ENCODE measurements around the gene WWC2.

The WWC2 gene

DNA sequence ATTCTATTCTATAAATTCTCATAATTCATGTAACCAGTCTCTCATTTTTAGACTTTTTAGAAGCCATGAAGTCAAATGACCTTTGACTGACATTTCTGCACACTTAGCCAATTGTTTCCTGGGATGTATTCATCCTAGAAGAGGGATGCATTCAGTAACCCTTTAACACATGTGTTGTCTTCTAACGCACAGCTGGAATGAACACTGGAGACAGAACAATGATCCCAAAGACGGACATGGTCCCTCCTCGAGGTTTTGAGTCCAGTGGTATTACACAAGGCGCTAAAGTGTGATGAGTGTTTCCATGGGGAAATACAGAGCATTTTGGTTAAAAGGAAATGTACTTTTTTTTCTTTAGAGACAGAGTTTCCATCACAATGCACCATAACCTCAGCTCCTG lies 263.0 kb downstream of the WWC2 start:
- TF ChIP-seq, protein P1, sequence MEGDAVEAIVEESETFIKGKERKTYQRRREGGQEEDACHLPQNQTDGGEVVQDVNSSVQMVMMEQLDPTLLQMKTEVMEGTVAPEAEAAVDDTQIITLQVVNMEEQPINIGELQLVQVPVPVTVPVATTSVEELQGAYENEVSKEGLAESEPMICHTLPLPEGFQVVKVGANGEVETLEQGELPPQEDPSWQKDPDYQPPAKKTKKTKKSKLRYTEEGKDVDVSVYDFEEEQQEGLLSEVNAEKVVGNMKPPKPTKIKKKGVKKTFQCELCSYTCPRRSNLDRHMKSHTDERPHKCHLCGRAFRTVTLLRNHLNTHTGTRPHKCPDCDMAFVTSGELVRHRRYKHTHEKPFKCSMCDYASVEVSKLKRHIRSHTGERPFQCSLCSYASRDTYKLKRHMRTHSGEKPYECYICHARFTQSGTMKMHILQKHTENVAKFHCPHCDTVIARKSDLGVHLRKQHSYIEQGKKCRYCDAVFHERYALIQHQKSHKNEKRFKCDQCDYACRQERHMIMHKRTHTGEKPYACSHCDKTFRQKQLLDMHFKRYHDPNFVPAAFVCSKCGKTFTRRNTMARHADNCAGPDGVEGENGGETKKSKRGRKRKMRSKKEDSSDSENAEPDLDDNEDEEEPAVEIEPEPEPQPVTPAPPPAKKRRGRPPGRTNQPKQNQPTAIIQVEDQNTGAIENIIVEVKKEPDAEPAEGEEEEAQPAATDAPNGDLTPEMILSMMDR (IDR thresholded peaks at IDR 0.05), result no peak

DNA sequence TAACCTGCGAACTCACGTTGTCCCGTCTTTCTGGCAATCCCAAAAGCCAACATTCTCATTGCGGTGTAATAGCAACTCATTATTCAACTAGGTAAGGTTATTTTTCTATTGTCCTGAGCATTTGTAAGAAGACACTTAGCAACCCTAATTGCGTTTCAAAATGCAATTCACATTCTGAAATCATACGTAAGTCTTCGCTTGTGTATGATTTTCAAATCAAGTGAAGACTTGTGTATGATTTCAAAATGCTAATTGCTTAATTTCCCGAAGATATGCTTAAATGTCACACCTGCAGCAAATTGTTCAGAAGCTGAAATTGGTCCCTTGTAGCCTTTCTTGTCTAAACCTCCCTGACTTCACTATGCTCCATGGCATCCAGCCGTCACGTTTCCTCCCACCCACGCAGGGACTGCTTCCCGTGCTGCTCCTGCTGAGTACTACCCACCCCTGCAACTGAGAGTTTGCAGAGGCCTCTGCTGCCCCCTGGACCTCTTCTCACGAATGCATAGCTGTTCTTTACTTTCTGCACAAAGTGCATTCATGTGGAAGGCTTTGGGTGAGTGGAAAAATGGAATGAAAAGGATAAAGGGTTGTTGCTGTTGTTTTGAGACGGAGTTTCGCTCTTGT lies 264.0 kb downstream of the WWC2 start:
- TF ChIP-seq, protein P1 (IDR thresholded peaks at IDR 0.05), result no peak

DNA sequence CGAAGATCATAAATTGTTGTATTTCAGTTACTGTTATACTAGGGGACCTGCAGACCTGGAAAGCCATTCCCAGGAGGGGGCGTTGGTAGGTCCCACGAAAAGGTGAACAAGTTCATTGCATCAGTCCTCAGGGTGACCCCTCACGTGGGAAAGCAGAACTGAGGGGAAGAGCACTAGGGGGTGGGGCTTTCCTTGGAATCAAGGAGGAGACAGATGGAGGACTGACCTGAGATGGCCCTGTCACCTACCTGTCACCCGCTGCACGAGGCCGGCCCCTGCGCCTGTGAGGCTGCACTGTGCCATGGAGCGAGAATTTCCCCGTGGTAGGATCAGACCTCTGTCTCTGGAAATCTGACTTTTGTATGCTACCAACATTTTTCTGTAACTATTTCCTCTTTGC lies 265.0 kb downstream of the WWC2 start:
- TF ChIP-seq, protein P1 (IDR thresholded peaks at IDR 0.05), result no peak

DNA sequence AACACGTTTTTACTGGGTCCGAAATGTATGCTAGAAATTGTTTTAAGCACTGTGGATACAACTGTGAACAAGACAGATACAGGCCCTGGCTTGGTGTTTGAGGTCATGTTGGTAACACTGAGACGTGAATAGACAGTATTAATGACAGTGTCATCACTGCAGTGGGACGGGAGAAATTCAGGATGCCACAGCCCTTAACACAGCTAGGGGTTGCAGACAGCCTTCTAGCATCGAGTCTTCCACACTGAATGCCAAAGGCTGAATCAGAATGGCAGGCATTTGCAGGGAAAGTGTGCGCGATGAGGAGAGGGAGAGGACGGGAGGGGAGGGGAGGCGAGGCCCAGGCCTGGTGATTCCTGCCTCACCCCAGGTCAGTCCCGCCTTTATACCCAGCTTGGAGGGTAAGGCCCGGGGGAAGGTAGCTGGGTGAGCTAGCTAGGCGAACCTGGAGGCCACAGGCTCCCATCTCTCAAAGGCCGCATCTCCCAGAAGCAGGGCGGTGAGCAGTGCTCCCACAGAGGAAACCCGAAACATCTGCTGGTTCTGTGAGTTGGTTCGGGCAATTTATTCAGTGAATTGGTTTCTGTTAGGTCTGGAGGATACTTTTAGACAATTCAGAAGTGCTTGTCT lies 267.3 kb downstream of the WWC2 start:
- TF ChIP-seq, protein P1 (IDR thresholded peaks at IDR 0.05), result no peak

DNA sequence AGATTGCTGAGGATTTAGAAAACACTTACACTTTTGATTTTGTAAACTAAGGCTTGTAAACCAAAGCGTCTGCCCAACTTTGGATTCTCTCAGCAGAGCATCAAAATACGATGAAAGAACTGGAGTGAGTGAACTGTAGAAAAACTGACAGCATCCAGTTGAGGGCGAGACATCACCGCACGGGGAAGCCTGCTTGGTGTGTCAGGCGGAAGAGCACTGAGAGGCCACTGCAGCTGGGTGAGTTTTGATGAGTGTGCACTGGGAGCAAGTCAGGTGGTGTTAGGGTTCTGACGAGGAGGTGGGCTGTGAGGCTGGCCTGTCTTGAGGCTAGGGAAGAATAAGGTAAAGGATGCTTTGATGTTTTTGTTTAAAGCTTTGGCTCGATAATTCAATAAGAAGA lies 270.0 kb downstream of the WWC2 start:
- TF ChIP-seq, protein P1 (IDR thresholded peaks at IDR 0.05), result no peak

Measured in LNCAP (cell line).